ENCODE data around the gene ADAMTS7. TPM values are rescaled to one million over a fixed set of nuclear protein-coding genes. Genes with fewer than 3 reads are reported as not detected.

ADAMTS7 gene
- total and polyA plus RNA-seq, 2 of the 13 experiments (the other 11 are each of a cell fraction or from before 2014, with no cell fraction given): 0.09 to 0.12 TPM

- TF ChIP-seq PREB (CRISPR knock-in tag; IDR thresholded peaks at IDR 0.05): no peak
- TF ChIP-seq STAG1 (CRISPR knock-in tag; IDR thresholded peaks at IDR 0.05): peak; percentile 28
- TF ChIP-seq, protein P1, sequence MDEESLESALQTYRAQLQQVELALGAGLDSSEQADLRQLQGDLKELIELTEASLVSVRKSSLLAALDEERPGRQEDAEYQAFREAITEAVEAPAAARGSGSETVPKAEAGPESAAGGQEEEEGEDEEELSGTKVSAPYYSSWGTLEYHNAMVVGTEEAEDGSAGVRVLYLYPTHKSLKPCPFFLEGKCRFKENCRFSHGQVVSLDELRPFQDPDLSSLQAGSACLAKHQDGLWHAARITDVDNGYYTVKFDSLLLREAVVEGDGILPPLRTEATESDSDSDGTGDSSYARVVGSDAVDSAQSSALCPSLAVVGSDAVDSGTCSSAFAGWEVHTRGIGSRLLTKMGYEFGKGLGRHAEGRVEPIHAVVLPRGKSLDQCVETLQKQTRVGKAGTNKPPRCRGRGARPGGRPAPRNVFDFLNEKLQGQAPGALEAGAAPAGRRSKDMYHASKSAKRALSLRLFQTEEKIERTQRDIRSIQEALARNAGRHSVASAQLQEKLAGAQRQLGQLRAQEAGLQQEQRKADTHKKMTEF (CRISPR knock-in tag; IDR thresholded peaks at IDR 0.05): peak; percentile 32; the same call in 1 of the 2 replicates
- TF ChIP-seq REXO4 (CRISPR knock-in tag; IDR thresholded peaks at IDR 0.05; ENCODE audit: borderline replicate concordance): no peak
- TF ChIP-seq MIXL1 (CRISPR knock-in tag; IDR thresholded peaks at IDR 0.05): peak; percentile 75
- TF ChIP-seq NCOA2 (CRISPR knock-in tag; IDR thresholded peaks at IDR 0.05): 0 out of 2 replicates have a peak, but pooled peaks have one; percentile 36
- 0 out of 2 replicates have a peak, but pooled peaks have one; percentile 41 for TF ChIP-seq RXRB (CRISPR knock-in tag; IDR thresholded peaks at IDR 0.05; ENCODE audit: borderline replicate concordance)
- TF ChIP-seq TGIF2 (CRISPR knock-in tag; IDR thresholded peaks at IDR 0.05): peak; percentile 57; the same call in 1 of the 2 replicates
- no peak; the same call in 1 of the 2 replicates for TF ChIP-seq NR2F2 (IDR thresholded peaks at IDR 0.05; ENCODE audit: borderline replicate concordance, low read depth)
- no peak for TF ChIP-seq GATAD1 (CRISPR knock-in tag; IDR thresholded peaks at IDR 0.05)
- no peak for TF ChIP-seq DRAP1 (CRISPR knock-in tag; IDR thresholded peaks at IDR 0.05)
- TF ChIP-seq PAWR (CRISPR knock-in tag; IDR thresholded peaks at IDR 0.05; ENCODE audit: borderline replicate concordance): no peak
- TF ChIP-seq REL (CRISPR knock-in tag; conservative IDR thresholded peaks at IDR 0.05): no peak
- no peak for TF ChIP-seq HMGA1 (CRISPR knock-in tag; conservative IDR thresholded peaks at IDR 0.05)
- no peak for TF ChIP-seq KDM3A (CRISPR knock-in tag; IDR thresholded peaks at IDR 0.05; ENCODE audit: low read depth)
- TF ChIP-seq MATR3 (CRISPR knock-in tag; IDR thresholded peaks at IDR 0.05): no peak
- TF ChIP-seq NKX3-1 (CRISPR knock-in tag; IDR thresholded peaks at IDR 0.05): no peak
- no peak for TF ChIP-seq ZBTB21 (CRISPR knock-in tag; IDR thresholded peaks at IDR 0.05)
- no peak for TF ChIP-seq YEATS4 (CRISPR knock-in tag; IDR thresholded peaks at IDR 0.05; ENCODE audit: borderline replicate concordance)
- no peak for TF ChIP-seq KDM5A (IDR thresholded peaks at IDR 0.05; ENCODE audit: borderline replicate concordance, low read length)
- no peak for TF ChIP-seq ZNF432 (CRISPR knock-in tag; IDR thresholded peaks at IDR 0.05; ENCODE audit: borderline replicate concordance)
- TF ChIP-seq ZSCAN22 (CRISPR knock-in tag; IDR thresholded peaks at IDR 0.05): no peak
- TF ChIP-seq SOX13 (IDR thresholded peaks at IDR 0.05): no peak
- peak in 1 of 2 experiments; percentile 40; a peak in 1 of 4 replicates for TF ChIP-seq SOX13 (CRISPR knock-in tag; conservative IDR thresholded peaks at IDR 0.05 in 1 of 2, IDR thresholded peaks at IDR 0.05 in 1 of 2)
- TF ChIP-seq POGZ (CRISPR knock-in tag; IDR thresholded peaks at IDR 0.05): no peak
- TF ChIP-seq NFRKB (IDR thresholded peaks at IDR 0.05): no peak
- TF ChIP-seq KLF6 (CRISPR knock-in tag; IDR thresholded peaks at IDR 0.05): no peak
- TF ChIP-seq ZNF562 (CRISPR knock-in tag; IDR thresholded peaks at IDR 0.05; ENCODE audit: borderline replicate concordance): no peak
- TF ChIP-seq ZNF552 (CRISPR knock-in tag; IDR thresholded peaks at IDR 0.05; ENCODE audit: borderline replicate concordance): 0 out of 2 replicates have a peak, but pooled peaks have one; percentile 70
- no peak for TF ChIP-seq TOE1 (CRISPR knock-in tag; IDR thresholded peaks at IDR 0.05)
- TF ChIP-seq MTA3 (CRISPR knock-in tag; IDR thresholded peaks at IDR 0.05): no peak
These were observed 48.9 kb upstream of the ADAMTS7 start (continued) for GRCh38 chr15:78859971-78860719.
